Measurements from ENCODE around the gene CDK10.

DNA sequence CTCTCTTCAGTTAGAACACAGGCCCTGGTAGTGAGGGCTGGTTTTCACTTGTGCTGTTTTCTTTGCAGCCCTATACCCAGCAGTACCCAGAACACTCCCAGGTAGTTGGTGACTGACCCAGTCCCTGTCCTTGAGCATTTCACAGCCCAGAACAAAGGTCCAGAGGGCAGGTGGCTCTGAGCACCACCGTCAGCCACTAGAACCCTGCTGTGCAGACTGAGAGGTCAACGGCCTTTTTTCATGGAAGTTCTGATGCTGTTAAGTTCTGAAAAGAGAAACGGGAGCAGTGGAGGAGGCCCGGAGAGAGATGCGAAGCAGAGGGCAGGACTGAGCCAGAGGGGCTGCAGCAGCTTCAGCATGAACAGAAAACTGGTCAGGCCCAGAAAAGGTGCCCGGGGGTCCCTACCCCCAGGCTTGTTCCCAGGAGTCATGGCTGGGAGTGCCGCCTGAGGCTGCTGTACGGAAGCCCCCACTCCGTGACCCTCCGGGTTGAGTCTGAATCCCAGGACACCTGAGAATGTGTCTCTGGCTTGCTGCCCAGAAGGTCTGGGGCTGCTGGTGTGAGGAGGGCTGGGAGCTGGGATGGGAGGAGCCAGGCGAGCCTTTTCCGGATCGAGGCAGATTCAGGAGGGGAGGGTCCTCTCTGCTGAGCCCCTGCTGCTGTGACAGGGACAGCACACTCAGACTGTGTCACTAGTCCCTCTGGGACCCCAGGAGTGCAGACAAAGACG, 43.5 kb downstream of the CDK10 start:
- no peak for TF ChIP-seq NFRKB (IDR thresholded peaks at IDR 0.05)
- TF ChIP-seq ELF4 (IDR thresholded peaks at IDR 0.05), result no peak
- no peak for TF ChIP-seq SP1 (IDR thresholded peaks at IDR 0.05)
- TF ChIP-seq ARNT (IDR thresholded peaks at IDR 0.05), result no peak
- no peak for TF ChIP-seq HDGF (IDR thresholded peaks at IDR 0.05; ENCODE audit: borderline replicate concordance)
- TF ChIP-seq SUZ12 (IDR thresholded peaks at IDR 0.05), result no peak
- TF ChIP-seq BHLHE40 (IDR thresholded peaks at IDR 0.05; ENCODE audit: borderline replicate concordance), result no peak
- no peak for TF ChIP-seq L3MBTL2 (conservative IDR thresholded peaks at IDR 0.05)
- no peak for TF ChIP-seq FOXM1 (IDR thresholded peaks at IDR 0.05; ENCODE audit: borderline replicate concordance)
- no peak for TF ChIP-seq ZNF384 (IDR thresholded peaks at IDR 0.05)

All from HEK293T (cell line).